DND-41 (cell line): ENCODE measurements around the gene HTR3B.
"Not testable (repeated sequence)": the region's sequence is repeated elsewhere in the genome, so short reads cannot be mapped to it uniquely, and the experiment has no call there.

ENCODE experiments used
- ATAC-seq: fragments of 200-7000 bp; cut with Tn5 transposase; 3 replicates; pipeline ENCODE4 v1.9.1; 2021; ENCODE audit warnings: low read depth; ENCODE audit not compliant: insufficient read depth
- DNase-seq: peaks from one replicate; pipeline ENCODE4 v3.0.0-alpha.2; 2020
- H2AFZ ChIP-seq: 2 replicates; pipeline ENCODE4 v1.6.0; 2012; ENCODE audit warnings: low read depth, low read length
- H3K27ac ChIP-seq: 2 replicates; pipeline ENCODE4 v1.5.1; 2012; ENCODE audit warnings: low read length, inconsistent platforms
- H3K27me3 ChIP-seq: fragments of 200-600 bp; sonication (generic); 2 replicates; pipeline ENCODE4 v1.6.0; 2012; ENCODE audit warnings: low read length, mild to moderate bottlenecking, inconsistent platforms; ENCODE audit not compliant: insufficient read depth, poor library complexity
- H3K36me3 ChIP-seq: 2 replicates; pipeline ENCODE4 v1.5.1; 2012; ENCODE audit warnings: low read length, inconsistent platforms; ENCODE audit not compliant: insufficient read depth
- H3K4me1 ChIP-seq: 2 replicates; pipeline ENCODE4 v1.5.1; 2012; ENCODE audit warnings: mild to moderate bottlenecking, low read length; ENCODE audit not compliant: insufficient read depth
- H3K4me2 ChIP-seq: 2 replicates; pipeline ENCODE4 v1.6.0; 2012; ENCODE audit warnings: mild to moderate bottlenecking, moderate library complexity, low read length, inconsistent platforms; ENCODE audit not compliant: insufficient read depth
- H3K4me3 ChIP-seq, 2 experiments: fragments of 200-600 bp in 1 of 2; shearing (Covaris generic) in 1 of 2; 2 replicates each; pipeline ENCODE4 v1.5.1; 2012 to 2016; ENCODE audit warnings: inconsistent platforms in 2 of 2, low read length in 2 of 2, mild to moderate bottlenecking in 2 of 2, low read depth in 1 of 2, moderate library complexity in 1 of 2
- H3K79me2 ChIP-seq: 2 replicates; pipeline ENCODE4 v1.6.0; 2012; ENCODE audit warnings: low read length, inconsistent platforms; ENCODE audit not compliant: insufficient read depth
- H3K9ac ChIP-seq: 2 replicates; pipeline ENCODE4 v1.6.0; 2012; ENCODE audit warnings: low read depth, mild to moderate bottlenecking, inconsistent platforms, low read length, moderate library complexity
- H3K9me3 ChIP-seq: 2 replicates; pipeline ENCODE4 v1.5.1; 2012; ENCODE audit warnings: low read length, moderate library complexity, mild to moderate bottlenecking, inconsistent platforms; ENCODE audit not compliant: insufficient read depth, severe bottlenecking
- H4K20me1 ChIP-seq: 2 replicates; pipeline ENCODE4 v1.6.0; 2012; ENCODE audit warnings: low read length; ENCODE audit not compliant: insufficient read depth
- CTCF ChIP-seq: IDR thresholded peaks from 2 replicates; pipeline ENCODE4 v1.5.1; 2012; ENCODE audit warnings: borderline replicate concordance, low read length, moderate library complexity, mild to moderate bottlenecking; ENCODE audit not compliant: poor library complexity, severe bottlenecking; ENCODE audit errors: extremely low read depth
- EZH2 ChIP-seq: IDR thresholded peaks from 3 replicates; pipeline ENCODE4 v1.6.1; 2012; ENCODE audit warnings: borderline replicate concordance, low read depth, mild to moderate bottlenecking, moderate library complexity, low read length, inconsistent platforms; ENCODE audit not compliant: severe bottlenecking

HTR3B gene

GRCh38 chr11:113907681-113908080 lies 3.1 kb downstream of the HTR3B start:
- no peak overlapping the region for H3K27ac ChIP-seq

GRCh38 chr11:113908098-113908497 lies 3.5 kb downstream of the HTR3B start:
- Histone ChIP-seq H3K4me1 (no peaks in the 10 kb centered on the region), H3K9me3 (no peaks in the 10 kb centered on the region), H3K27ac (no peak overlapping the region), H3K79me2 (no peaks in the 10 kb centered on the region), H3K4me2 (no peak overlapping the region), H3K27me3 (peaks cover 20% of the 10 kb centered on the region), H2AFZ (no peak overlapping the region), H3K36me3 (no peaks in the 10 kb centered on the region), H3K4me3 (no peak overlapping the region), H4K20me1 (no peaks in the 10 kb centered on the region), H3K9ac (no peak overlapping the region)
- TF ChIP-seq CTCF (no peak), EZH2 (no peak)
- no peak for DNase-seq
- no peak for ATAC-seq

More at GRCh38 chr11:113907681-113908080, 3.1 kb downstream of the HTR3B start:
- H3K9ac ChIP-seq: no peak overlapping the region
- ATAC-seq (no peak), DNase-seq (no peak)
- no peaks in the 10 kb centered on the region for H3K79me2 ChIP-seq
- H3K36me3 ChIP-seq: no peaks in the 10 kb centered on the region
- TF ChIP-seq CTCF (no peak), EZH2 (no peak)
- H3K9me3 ChIP-seq: no peaks in the 10 kb centered on the region
- H2AFZ ChIP-seq: no peak overlapping the region
- H3K27me3 ChIP-seq: peaks cover 20% of the 10 kb centered on the region
- no peak overlapping the region for H3K4me3 ChIP-seq
- no peaks in the 10 kb centered on the region for H4K20me1 ChIP-seq
- H3K4me2 ChIP-seq: no peak overlapping the region
- no peaks in the 10 kb centered on the region for H3K4me1 ChIP-seq

GRCh38 chr11:113911491-113911890 lies 6.9 kb downstream of the HTR3B start:
- DNase-seq, H3K9me3 ChIP-seq, H3K27ac ChIP-seq, H3K79me2 ChIP-seq, H3K9ac ChIP-seq, H3K4me2 ChIP-seq, H3K36me3 ChIP-seq, H3K4me1 ChIP-seq, ATAC-seq, H3K27me3 ChIP-seq, H3K4me3 ChIP-seq, H4K20me1 ChIP-seq, H2AFZ ChIP-seq: not testable (repeated sequence)

- Histone ChIP-seq H3K36me3 (no peaks in the 10 kb centered on the region), H4K20me1 (no peaks in the 10 kb centered on the region), H2AFZ (no peak overlapping the region), H3K79me2 (no peaks in the 10 kb centered on the region), H3K4me3 (no peak overlapping the region), H3K27me3 (no peaks in the 10 kb centered on the region), H3K4me1 (no peaks in the 10 kb centered on the region), H3K27ac (no peak overlapping the region), H3K4me2 (no peak overlapping the region), H3K9ac (no peak overlapping the region), H3K9me3 (no peaks in the 10 kb centered on the region)
- no peak for DNase-seq
- no peak for ATAC-seq
- TF ChIP-seq CTCF (no peak), EZH2 (no peak)
Measured at GRCh38 chr11:113923572-113923971, 19.0 kb downstream of the HTR3B start.
